GM12878 (cell line): Measurements from ENCODE around the gene TMEM14B. TPM values are rescaled to one million over a fixed set of nuclear protein-coding genes. Genes with fewer than 3 reads are reported as not detected.

Source experiments
- ATAC-seq: fragments of 200-7000 bp; cut with Tn5 transposase; 3 replicates; pipeline ENCODE4 v1.9.1; 2020; ENCODE audit warnings: mild to moderate bottlenecking, moderate library complexity
- BruUV-seq: library from RNA; stranded (reverse); fragments of 400-500 nt; replicated peaks from 2 replicates; lab custom pipeline; 2021; lab: Mats Ljungman, UMichigan
- CTCF ChIA-PET: fragments of 300-600 bp; sonication (Branson Sonifier 250); formaldehyde crosslinking; extraction: SDS; loops from one replicate; lab custom pipeline; 2021; ENCODE audit warnings: inconsistent platforms; lab: Yijun Ruan, JAX
- POLR2A ChIA-PET: fragments of 350-600 bp; formaldehyde crosslinking; extraction: SDS; loops from one replicate; lab custom pipeline; 2021; ENCODE audit warnings: inconsistent platforms; lab: Charles Lee
- RAD21 ChIA-PET: fragments of 300-600 bp; sonication (Branson Sonifier 250); formaldehyde crosslinking; loops from one replicate; lab custom pipeline; 2023; ENCODE audit warnings: antibody characterized with exemption; ENCODE audit not compliant: unreplicated experiment; lab: Charles Lee
- SMC1A ChIA-PET: fragments of 300-600 bp; sonication (Branson Sonifier 250); formaldehyde crosslinking; loops from one replicate; lab custom pipeline; 2023; ENCODE audit not compliant: unreplicated experiment, uncharacterized antibody; lab: Charles Lee
- DNase-seq: peaks from one replicate; pipeline ENCODE4 v3.0.0-alpha.2; 2011; ENCODE audit warnings: low read depth, low spot score
- FAIRE-seq: peaks from 3 replicates; lab custom pipeline; 2011; peaks lifted over from hg19 to GRCh38; lab: Jason Lieb, UNC
- H2AFZ ChIP-seq: 2 replicates; pipeline ENCODE4 v1.6.0; 2011; ENCODE audit warnings: low read depth, low read length, control low read depth; ENCODE audit not compliant: control insufficient read depth
- H3K27ac ChIP-seq: 2 replicates; pipeline ENCODE4 v1.5.1; 2011; ENCODE audit warnings: control low read depth; ENCODE audit not compliant: control insufficient read depth, insufficient read depth
- H3K27me3 ChIP-seq, 2 experiments: replicated peaks in 1 of 2; 2 replicates each; pipeline versions ENCODE4 v1.6.0 to v1.6.1; 2011; ENCODE audit warnings: low read length in 1 of 2; ENCODE audit not compliant: control insufficient read depth in 2 of 2, insufficient read depth in 2 of 2
- H3K36me3 ChIP-seq, 2 experiments: 2 replicates each; pipeline ENCODE4 v1.5.1; 2011; ENCODE audit warnings: low read length in 1 of 2; ENCODE audit not compliant: control insufficient read depth in 2 of 2, insufficient read depth in 2 of 2
- H3K4me1 ChIP-seq: 2 replicates; pipeline ENCODE4 v1.6.1; 2011; ENCODE audit warnings: mild to moderate bottlenecking, low read length, moderate library complexity, mixed read lengths; ENCODE audit not compliant: control insufficient read depth, insufficient read depth
- H3K4me2 ChIP-seq: 2 replicates; pipeline ENCODE4 v1.6.0; 2011; ENCODE audit warnings: control low read depth; ENCODE audit not compliant: control insufficient read depth, insufficient read depth
- H3K4me3 ChIP-seq: fragments of 200-600 bp; sonication (generic); 2 replicates; pipeline ENCODE4 v1.5.1; 2016
- H3K79me2 ChIP-seq: 2 replicates; pipeline ENCODE4 v1.6.0; 2011; ENCODE audit warnings: low read length; ENCODE audit not compliant: control insufficient read depth, insufficient read depth
- H3K9ac ChIP-seq: 2 replicates; pipeline ENCODE4 v1.8.0; 2011; ENCODE audit warnings: low read length, control low read depth, mixed read lengths; ENCODE audit not compliant: control insufficient read depth, insufficient read depth
- H3K9me3 ChIP-seq: replicated peaks from 3 replicates; pipeline ENCODE4 v1.5.1; 2011; ENCODE audit warnings: mild to moderate bottlenecking, low read length; ENCODE audit not compliant: control insufficient read depth, insufficient read depth
- H4K20me1 ChIP-seq: 2 replicates; pipeline ENCODE4 v1.6.0; 2011; ENCODE audit not compliant: control insufficient read depth, insufficient read depth
- BHLHE40 ChIP-seq, 2 experiments: fragments of 450-650 bp in 1 of 2; IDR thresholded peaks; 2 replicates each; pipeline ENCODE4 v1.6.1; 2011 to 2017; ENCODE audit warnings: low read depth in 2 of 2, borderline replicate concordance in 1 of 2, improper control_type of control experiment in 1 of 2, low read length in 1 of 2, mild to moderate bottlenecking in 1 of 2
- BMI1 ChIP-seq: fragments of 450-650 bp; IDR thresholded peaks from 2 replicates; pipeline ENCODE4 v1.6.1; 2016; ENCODE audit warnings: mild to moderate bottlenecking, moderate library complexity, borderline replicate concordance
- DPF2 ChIP-seq: fragments of 450-650 bp; IDR thresholded peaks from 2 replicates; pipeline ENCODE4 v1.6.1; 2017; ENCODE audit warnings: mild to moderate bottlenecking
- E2F4 ChIP-seq: IDR thresholded peaks from 2 replicates; pipeline ENCODE4 v1.6.1; 2012; ENCODE audit warnings: low read depth, low read length, improper control_type of control experiment
- EED ChIP-seq: sonication (generic); IDR thresholded peaks from 2 replicates; pipeline ENCODE4 v1.6.1; 2016; ENCODE audit warnings: antibody characterized with exemption, low read depth
- ELK1 ChIP-seq: IDR thresholded peaks from 2 replicates; pipeline ENCODE4 v1.6.1; 2012; ENCODE audit warnings: low read depth, low read length, improper control_type of control experiment
- EZH2 ChIP-seq: IDR thresholded peaks from 2 replicates; pipeline ENCODE4 v1.6.1; 2012; ENCODE audit warnings: low read depth, mild to moderate bottlenecking, control low read depth, inconsistent platforms, low read length, borderline replicate concordance; ENCODE audit not compliant: control insufficient read depth
- GABPA ChIP-seq: IDR thresholded peaks from 2 replicates; pipeline ENCODE4 v1.6.1; 2014; ENCODE audit warnings: antibody characterized with exemption, low read depth, mild to moderate bottlenecking, inconsistent platforms
- GATAD2B ChIP-seq: fragments of 450-650 bp; conservative IDR thresholded peaks from 2 replicates; pipeline ENCODE4 v1.6.1; 2017; ENCODE audit warnings: low read depth, mild to moderate bottlenecking, moderate library complexity
- HDGF ChIP-seq: fragments of 450-650 bp; IDR thresholded peaks from 2 replicates; pipeline ENCODE4 v1.6.1; 2016; ENCODE audit warnings: antibody characterized with exemption
- IKZF2 ChIP-seq, 2 experiments: fragments of 450-650 bp; IDR thresholded peaks; 2 replicates each; pipeline ENCODE4 v1.6.1; 2017; ENCODE audit warnings: mild to moderate bottlenecking in 2 of 2, moderate library complexity in 2 of 2
- KDM1A ChIP-seq: fragments of 200-600 bp; sonication (generic); IDR thresholded peaks from 2 replicates; pipeline ENCODE4 v1.6.1; 2016; ENCODE audit warnings: borderline replicate concordance
- NFIC ChIP-seq: IDR thresholded peaks from 2 replicates; pipeline ENCODE4 v1.6.1; 2012; ENCODE audit warnings: low read depth, mild to moderate bottlenecking, inconsistent platforms, low read length, moderate library complexity
- NFYA ChIP-seq: IDR thresholded peaks from 2 replicates; pipeline ENCODE4 v1.6.1; 2011; ENCODE audit warnings: low read depth, mild to moderate bottlenecking, low read length, improper control_type of control experiment, borderline replicate concordance
- PML ChIP-seq: IDR thresholded peaks from 2 replicates; pipeline ENCODE4 v1.6.1; 2012; ENCODE audit warnings: low read length, inconsistent platforms
- RBBP5 ChIP-seq: fragments of 200-600 bp; sonication (generic); conservative IDR thresholded peaks from 2 replicates; pipeline ENCODE4 v1.6.1; 2016
- SMAD1 ChIP-seq: fragments of 450-650 bp; IDR thresholded peaks from 2 replicates; pipeline ENCODE4 v1.6.1; 2018; ENCODE audit warnings: mild to moderate bottlenecking, low read depth; ENCODE audit not compliant: partially characterized antibody
- STAT3 ChIP-seq: IDR thresholded peaks from 2 replicates; pipeline ENCODE4 v1.6.1; 2011; ENCODE audit warnings: low read depth, low read length, improper control_type of control experiment
- ZBED1 ChIP-seq: IDR thresholded peaks from 2 replicates; pipeline ENCODE4 v1.6.1; 2016; ENCODE audit warnings: borderline replicate concordance
- ZNF274 ChIP-seq: IDR thresholded peaks from one replicate; pipeline ENCODE4 v1.8.0; 2011; ENCODE audit not compliant: insufficient read length, insufficient read depth
- WGBS: methylation state at CpG from one replicate; pipeline ENCODE4 v1.1.6; 2016; ENCODE audit warnings: low lambda C conversion rate; ENCODE audit not compliant: insufficient replicate concordance, insufficient coverage; ENCODE audit errors: missing lambda C conversion rate; 5-methylcytosine and 5-hydroxymethylcytosine counted together
- in situ Hi-C: fragments of 300-500 bp; cut with MboI; formaldehyde crosslinking; loops from 9 replicates; pipeline ENCODE4 v1.14.3; 2018; ENCODE audit warnings: mixed read lengths
- intact Hi-C: fragments of 100-400 bp; cut with micrococcal nuclease; formaldehyde crosslinking; loops from one replicate; pipeline ENCODE4 v1.14.2; 2022; ENCODE audit not compliant: unreplicated experiment
- polyA plus RNA-seq, 11 experiments: library from polyadenylated mRNA; depleted of rRNA in 4 of 11; unstranded in 6 of 11; stranded (reverse) in 5 of 11; fragments of >200 nt; fragmentation: Nextera tagmentation in 4 of 11; fragmentation: Illumina TruSeq in 1 of 11; extraction: Ambion mirVana in 4 of 11; extraction: Trizol in 1 of 11; gene quantifications; 1 replicate in 1 of 11; 2 replicates in 10 of 11; pipeline versions ENCODE4 v1.2.1 to v1.2.3, GENCODE V29; 2011 to 2016; ENCODE audit warnings: inconsistent platforms in 2 of 11, missing spikeins in 2 of 11, low read depth in 1 of 11
- total RNA-seq, 4 experiments: library from RNA; depleted of rRNA in 3 of 4; stranded (reverse); fragments of >200 nt in 3 of 4; fragmentation: Illumina TruSeq in 1 of 4; extraction: Trizol in 1 of 4; gene quantifications; 2 replicates each; pipeline versions ENCODE4 v1.2.1 to v1.2.3, GENCODE V29; 2013 to 2021
- TF ChIP-seq, protein P1 (sequence below): IDR thresholded peaks from 2 replicates; pipeline ENCODE4 v1.6.1; 2011; ENCODE audit warnings: mild to moderate bottlenecking, low read depth, low read length, moderate library complexity; ENCODE audit not compliant: insufficient replicate concordance

Gene TMEM14B
- total and polyA plus RNA-seq, 10 of the 15 experiments (the other 5 are each of a cell fraction or from before 2014, with no cell fraction given) = 80.5 to 399 (median 136) TPM

DNA sequence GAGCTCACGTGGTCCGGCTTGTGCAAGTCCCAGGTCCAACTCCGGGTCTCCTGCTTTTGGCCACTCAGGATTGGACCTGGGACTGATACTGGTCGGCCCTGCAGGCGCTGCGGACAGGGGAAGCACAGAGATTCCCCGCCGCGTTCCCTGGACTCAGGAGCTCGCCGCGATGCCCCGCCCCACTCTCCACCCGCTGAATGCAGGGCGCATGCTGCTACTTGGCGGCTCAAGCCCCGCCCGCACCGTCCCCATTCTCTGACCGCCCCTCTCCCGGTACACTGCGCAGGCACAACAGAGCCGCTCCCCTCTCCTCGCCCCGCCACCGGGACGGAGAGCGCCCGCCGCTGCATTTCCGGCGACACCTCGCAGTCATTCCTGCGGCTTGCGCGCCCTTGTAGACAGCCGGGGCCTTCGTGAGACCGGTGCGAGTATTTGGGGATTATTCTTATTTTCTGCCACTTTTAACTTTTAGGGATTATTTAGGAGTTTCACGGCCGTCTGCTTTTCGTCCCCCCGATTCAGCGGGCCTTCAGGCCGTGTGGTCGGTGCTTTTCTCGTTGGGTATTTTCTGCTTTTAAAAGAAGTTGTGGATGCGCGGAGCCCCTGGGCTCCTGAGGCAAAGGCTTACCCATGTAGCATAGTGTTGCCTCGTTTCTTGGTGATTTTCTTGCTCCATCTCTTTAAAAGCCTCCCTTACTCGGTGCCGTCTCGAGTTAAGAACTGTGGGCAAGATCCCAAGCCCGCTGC lies 24.6 kb upstream of the TMEM14B start, which contains the start of gene TMEM14C:
Gene TMEM14C, plus strand, starts transcription at position 251 of the 747 bp plus-strand sequence. CDS start 1,544 bp downstream, outside the sequence.
- POLR2A ChIA-PET = interaction anchor here (0.6 to 6.0 kb wide), 6 partner anchors 24 to 1579 kb away, joined by 3 to 40 read pairs (median 5); partner anchors contain the start of genes C6orf52, PAK1IP1 and TMEM14B
- no peaks in the 10 kb centered on the region; a peak in 1 of 4 replicates for H3K36me3 ChIP-seq
- peak within 1 kb of the TSS; percentile 81 for H2AFZ ChIP-seq
- SMC1A ChIA-PET = interaction anchor here (1.2 to 4.1 kb wide), 4 partner anchors 11 to 28 kb away, joined by 4 to 46 read pairs (median 8); partner anchors contain the start of genes C6orf52, PAK1IP1 and TMEM14B
- H3K9ac ChIP-seq = peak within 1 kb of the TSS; percentile 90
- CTCF ChIA-PET = interaction anchor here (0.9 to 2.1 kb wide), 4 partner anchors 24 to 215 kb away, joined by 3 to 11 read pairs (median 4); partner anchors contain the start of gene TMEM14B
- H3K79me2 ChIP-seq = peaks cover 13% of the 10 kb centered on the region
- 2% methylated on average over 51 of the region's 55 CpGs for WGBS
- RAD21 ChIA-PET = interaction anchor here (0.6 to 1.7 kb wide), 6 partner anchors 23 to 244 kb away, joined by 3 to 8 read pairs (median 4); no protein-coding TSS in a partner anchor
- BruUV-seq = TSS peak; percentile 76
- peaks cover 11% of the 10 kb centered on the region for H3K9me3 ChIP-seq
- FAIRE-seq (peak; percentile 62), DNase-seq (peak; percentile 71), ATAC-seq (peak; percentile 99)
- no peaks in the 10 kb centered on the region for H3K27me3 ChIP-seq
- H4K20me1 ChIP-seq = no peaks in the 10 kb centered on the region
- peak within 1 kb of the TSS; percentile 63 for H3K27ac ChIP-seq
- in situ Hi-C loops (no loop called here), intact Hi-C loops (loop anchor here (1.0 to 10.0 kb wide), 3 partner anchors 24 to 188 kb away; partner anchors contain the start of genes C6orf52, PAK1IP1 and TMEM14B)
- peaks cover 4% of the 10 kb centered on the region for H3K4me1 ChIP-seq
- H3K4me2 ChIP-seq = peak within 1 kb of the TSS; percentile 61
- H3K4me3 ChIP-seq = peak within 1 kb of the TSS; percentile 97
- TF ChIP-seq RBBP5 (no peak; the same call in 1 of the 2 replicates), E2F4 (no peak), STAT3 (no peak), IKZF2 (IDR thresholded peaks at IDR 0.05) (peak; percentile 85 to 89), DPF2 (peak; percentile 72), HDGF (peak; percentile 87), KDM1A (no peak), EED (peak; percentile 66), BHLHE40 (IDR thresholded peaks at IDR 0.05; ENCODE audit: borderline replicate concordance in 1 of 2, low read depth in 2 of 2, low read length in 1 of 2) (peak; percentile 43 to 77; a peak in 3 of 4 replicates), GATAD2B (no peak; the same call in 1 of the 2 replicates), GABPA (0 out of 2 replicates have a peak, but pooled peaks have one; percentile 59), ZNF274 (no peak), NFYA (no peak), ELK1 (peak; percentile 40; the same call in 1 of the 2 replicates), NFIC (no peak), BMI1 (no peak), SMAD1 (peak; percentile 26), PML (peak; percentile 90; the same call in 1 of the 2 replicates), EZH2 (no peak), ZBED1 (no peak)
- TF ChIP-seq, protein P1, sequence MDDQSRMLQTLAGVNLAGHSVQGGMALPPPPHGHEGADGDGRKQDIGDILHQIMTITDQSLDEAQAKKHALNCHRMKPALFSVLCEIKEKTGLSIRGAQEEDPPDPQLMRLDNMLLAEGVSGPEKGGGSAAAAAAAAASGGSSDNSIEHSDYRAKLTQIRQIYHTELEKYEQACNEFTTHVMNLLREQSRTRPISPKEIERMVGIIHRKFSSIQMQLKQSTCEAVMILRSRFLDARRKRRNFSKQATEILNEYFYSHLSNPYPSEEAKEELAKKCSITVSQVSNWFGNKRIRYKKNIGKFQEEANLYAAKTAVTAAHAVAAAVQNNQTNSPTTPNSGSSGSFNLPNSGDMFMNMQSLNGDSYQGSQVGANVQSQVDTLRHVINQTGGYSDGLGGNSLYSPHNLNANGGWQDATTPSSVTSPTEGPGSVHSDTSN = no peak
